WTC11 (cell line): ENCODE data around the gene VSIG2. TPM values are rescaled to one million over a fixed set of nuclear protein-coding genes. Genes with fewer than 3 reads are reported as not detected.

Source experiments
- ATAC-seq: fragments of 200-7000 bp; cut with Tn5 transposase; 2 replicates; pipeline ENCODE4 v1.10.0; 2021; ENCODE audit warnings: mild to moderate bottlenecking, moderate library complexity
- CTCF ChIA-PET: fragments of 300-600 bp; sonication (Branson Sonifier 250); formaldehyde crosslinking; loops from one replicate; lab custom pipeline; 2021; ENCODE audit warnings: antibody characterized with exemption; lab: Charles Lee
- POLR2A ChIA-PET: fragments of 350-600 bp; sonication (Branson Sonifier 250); formaldehyde crosslinking; loops from one replicate; lab custom pipeline; 2021; ENCODE audit warnings: antibody characterized with exemption; lab: Charles Lee
- DNase-seq: peaks from one replicate; pipeline ENCODE4 v3.0.0; 2021; ENCODE audit warnings: low spot score
- H3K27ac Mint-ChIP-seq: 2 replicates; pipeline ENCODE4 v1.8.0; 2021; ENCODE audit warnings: mixed read lengths
- H3K27me3 Mint-ChIP-seq: 2 replicates; pipeline ENCODE4 v1.8.0; 2021; ENCODE audit warnings: low read depth, mild to moderate bottlenecking, moderate library complexity, mixed read lengths
- H3K36me3 Mint-ChIP-seq: 2 replicates; pipeline ENCODE4 v1.8.0; 2021; ENCODE audit warnings: mixed read lengths
- H3K4me1 Mint-ChIP-seq: 2 replicates; pipeline ENCODE4 v1.8.0; 2022; ENCODE audit warnings: mixed read lengths
- H3K4me3 Mint-ChIP-seq: 2 replicates; pipeline ENCODE4 v1.8.0; 2021; ENCODE audit warnings: mild to moderate bottlenecking, moderate library complexity, mixed read lengths
- H3K9me3 Mint-ChIP-seq: 2 replicates; pipeline ENCODE4 v1.8.0; 2021; ENCODE audit warnings: mixed read lengths
- CBFB ChIP-seq: sonication (generic); formaldehyde crosslinking; IDR thresholded peaks from 2 replicates; pipeline ENCODE4 v1.8.1; 2022; ENCODE audit warnings: mild to moderate bottlenecking, low read depth, missing genetic modification reagents
- CREB1 ChIP-seq: sonication (generic); formaldehyde crosslinking; IDR thresholded peaks from 2 replicates; pipeline ENCODE4 v1.8.0; 2023; ENCODE audit warnings: mild to moderate bottlenecking, missing genetic modification reagents
- ESRRA ChIP-seq: sonication (generic); formaldehyde crosslinking; IDR thresholded peaks from 2 replicates; pipeline ENCODE4 v1.8.1; 2022; ENCODE audit warnings: mild to moderate bottlenecking, missing genetic modification reagents, borderline replicate concordance
- FOXK1 ChIP-seq: sonication (generic); formaldehyde crosslinking; IDR thresholded peaks from 2 replicates; pipeline ENCODE4 v1.8.0; 2022; ENCODE audit warnings: mild to moderate bottlenecking, moderate library complexity, missing genetic modification reagents
- GABPB1 ChIP-seq: sonication (generic); formaldehyde crosslinking; IDR thresholded peaks from 2 replicates; pipeline ENCODE4 v1.8.1; 2023; ENCODE audit warnings: mild to moderate bottlenecking, missing genetic modification reagents
- GRHL2 ChIP-seq: fragments of 250-450 bp; sonication (Bioruptor Pico); IDR thresholded peaks from 2 replicates; pipeline ENCODE4 v1.8.0; 2022; ENCODE audit warnings: mild to moderate bottlenecking, moderate library complexity; ENCODE audit not compliant: insufficient replicate concordance, severe bottlenecking
- HMGA2 ChIP-seq: fragments of 250-450 bp; sonication (Bioruptor Pico); IDR thresholded peaks from 2 replicates; pipeline ENCODE4 v1.4.0; 2021; ENCODE audit warnings: mild to moderate bottlenecking, moderate library complexity
- JUN ChIP-seq: sonication (generic); formaldehyde crosslinking; IDR thresholded peaks from 2 replicates; pipeline ENCODE4 v1.8.0; 2023; ENCODE audit warnings: mild to moderate bottlenecking, missing genetic modification reagents
- NR2C2 ChIP-seq: sonication (generic); formaldehyde crosslinking; IDR thresholded peaks from 2 replicates; pipeline ENCODE4 v1.8.0; 2022; ENCODE audit warnings: mild to moderate bottlenecking, missing genetic modification reagents
- RELA ChIP-seq: sonication (generic); formaldehyde crosslinking; IDR thresholded peaks from 2 replicates; pipeline ENCODE4 v1.8.1; 2022; ENCODE audit warnings: missing genetic modification reagents, mild to moderate bottlenecking, borderline replicate concordance
- SMAD4 ChIP-seq: sonication (generic); formaldehyde crosslinking; IDR thresholded peaks from 2 replicates; pipeline ENCODE4 v1.8.0; 2022; ENCODE audit warnings: mild to moderate bottlenecking, missing genetic modification reagents
- ZNF219 ChIP-seq: sonication (generic); formaldehyde crosslinking; IDR thresholded peaks from 2 replicates; pipeline ENCODE4 v1.8.0; 2023; ENCODE audit warnings: missing genetic modification reagents, mild to moderate bottlenecking, borderline replicate concordance
- ZNF263 ChIP-seq: sonication (generic); formaldehyde crosslinking; IDR thresholded peaks from 2 replicates; pipeline ENCODE4 v1.8.1; 2022; ENCODE audit warnings: low read depth, mild to moderate bottlenecking, moderate library complexity, missing genetic modification reagents
- total RNA-seq: library from RNA; stranded (reverse); gene quantifications from 3 replicates; pipeline ENCODE4 v1.2.3, GENCODE V29; 2021
- TF ChIP-seq, protein P1 (sequence below): sonication (generic); formaldehyde crosslinking; IDR thresholded peaks from 2 replicates; pipeline ENCODE4 v1.8.1; 2022; ENCODE audit warnings: low read depth, mild to moderate bottlenecking, moderate library complexity, missing genetic modification reagents, borderline replicate concordance
- TF ChIP-seq, protein P2 (sequence below): sonication (generic); formaldehyde crosslinking; IDR thresholded peaks from 2 replicates; pipeline ENCODE4 v1.8.0; 2023; ENCODE audit warnings: missing genetic modification reagents
- TF ChIP-seq, protein P3 (sequence below): sonication (generic); formaldehyde crosslinking; IDR thresholded peaks from 2 replicates; pipeline ENCODE4 v1.8.1; 2022; ENCODE audit warnings: mild to moderate bottlenecking, moderate library complexity, missing genetic modification reagents
- TF ChIP-seq, protein P4 (sequence below): sonication (generic); formaldehyde crosslinking; conservative IDR thresholded peaks from 2 replicates; pipeline ENCODE4 v1.8.1; 2023; ENCODE audit warnings: mild to moderate bottlenecking, low read depth, missing genetic modification reagents, moderate library complexity
- TF ChIP-seq, protein P5 (sequence below): sonication (generic); formaldehyde crosslinking; IDR thresholded peaks from 2 replicates; pipeline ENCODE4 v1.8.0; 2022; ENCODE audit warnings: missing genetic modification reagents
- TF ChIP-seq, protein P6 (sequence below): sonication (generic); formaldehyde crosslinking; IDR thresholded peaks from 2 replicates; pipeline ENCODE4 v1.8.1; 2022; ENCODE audit warnings: low read depth, missing genetic modification reagents, borderline replicate concordance
- TF ChIP-seq, protein P7 (sequence below): sonication (generic); formaldehyde crosslinking; IDR thresholded peaks from 2 replicates; pipeline ENCODE4 v1.8.1; 2023; ENCODE audit warnings: mild to moderate bottlenecking, missing genetic modification reagents, moderate library complexity

VSIG2 gene
- total RNA-seq, 1 experiment from 2014 or later: 0.79 TPM

DNA sequence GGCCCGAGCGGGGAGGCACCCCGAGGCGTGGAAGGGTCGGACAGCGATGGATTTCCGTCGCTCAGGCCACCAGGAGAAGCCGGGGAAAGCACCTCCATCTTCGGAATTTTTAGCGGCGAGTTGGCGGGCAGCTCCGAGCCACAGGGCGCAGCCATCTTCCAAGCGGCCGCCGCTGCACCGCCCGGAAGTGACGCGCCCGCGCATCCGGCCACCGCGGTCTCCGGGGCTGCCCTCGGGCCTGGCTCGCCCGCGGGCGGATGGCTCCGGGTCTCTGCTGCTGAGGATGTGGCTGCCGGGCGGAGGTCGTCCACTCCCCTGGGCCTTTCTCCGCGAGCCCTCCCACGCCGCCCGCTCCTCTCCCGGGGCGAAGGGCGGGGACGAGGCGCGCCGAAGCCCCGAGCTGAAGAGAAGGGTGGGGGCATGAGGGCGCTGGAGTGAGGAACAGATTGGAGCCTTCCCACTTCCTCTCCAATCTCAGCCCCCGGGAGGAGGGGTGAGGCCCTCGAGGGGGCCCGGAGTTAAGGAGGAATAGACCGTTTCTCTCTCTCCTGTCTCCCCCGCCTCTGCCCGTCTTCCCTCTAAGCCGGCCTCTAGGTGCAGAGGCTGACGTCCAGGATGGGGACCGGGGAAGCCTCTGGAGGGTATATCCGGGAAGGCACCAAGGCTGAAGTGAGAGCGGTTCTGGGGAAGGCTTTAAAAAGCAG is 48.3 kb upstream of the VSIG2 start, which contains the start of gene MSANTD2 (continued):
- TF ChIP-seq GRHL2 (CRISPR knock-in tag) (no peak), ZNF263 (no peak), FOXK1 (CRISPR knock-in tag) (peak; percentile 28; the same call in 1 of the 2 replicates), NR2C2 (no peak)
- TF ChIP-seq, protein P1, sequence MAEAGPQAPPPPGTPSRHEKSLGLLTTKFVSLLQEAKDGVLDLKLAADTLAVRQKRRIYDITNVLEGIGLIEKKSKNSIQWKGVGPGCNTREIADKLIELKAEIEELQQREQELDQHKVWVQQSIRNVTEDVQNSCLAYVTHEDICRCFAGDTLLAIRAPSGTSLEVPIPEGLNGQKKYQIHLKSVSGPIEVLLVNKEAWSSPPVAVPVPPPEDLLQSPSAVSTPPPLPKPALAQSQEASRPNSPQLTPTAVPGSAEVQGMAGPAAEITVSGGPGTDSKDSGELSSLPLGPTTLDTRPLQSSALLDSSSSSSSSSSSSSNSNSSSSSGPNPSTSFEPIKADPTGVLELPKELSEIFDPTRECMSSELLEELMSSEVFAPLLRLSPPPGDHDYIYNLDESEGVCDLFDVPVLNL (CRISPR knock-in tag): no peak

DNA sequence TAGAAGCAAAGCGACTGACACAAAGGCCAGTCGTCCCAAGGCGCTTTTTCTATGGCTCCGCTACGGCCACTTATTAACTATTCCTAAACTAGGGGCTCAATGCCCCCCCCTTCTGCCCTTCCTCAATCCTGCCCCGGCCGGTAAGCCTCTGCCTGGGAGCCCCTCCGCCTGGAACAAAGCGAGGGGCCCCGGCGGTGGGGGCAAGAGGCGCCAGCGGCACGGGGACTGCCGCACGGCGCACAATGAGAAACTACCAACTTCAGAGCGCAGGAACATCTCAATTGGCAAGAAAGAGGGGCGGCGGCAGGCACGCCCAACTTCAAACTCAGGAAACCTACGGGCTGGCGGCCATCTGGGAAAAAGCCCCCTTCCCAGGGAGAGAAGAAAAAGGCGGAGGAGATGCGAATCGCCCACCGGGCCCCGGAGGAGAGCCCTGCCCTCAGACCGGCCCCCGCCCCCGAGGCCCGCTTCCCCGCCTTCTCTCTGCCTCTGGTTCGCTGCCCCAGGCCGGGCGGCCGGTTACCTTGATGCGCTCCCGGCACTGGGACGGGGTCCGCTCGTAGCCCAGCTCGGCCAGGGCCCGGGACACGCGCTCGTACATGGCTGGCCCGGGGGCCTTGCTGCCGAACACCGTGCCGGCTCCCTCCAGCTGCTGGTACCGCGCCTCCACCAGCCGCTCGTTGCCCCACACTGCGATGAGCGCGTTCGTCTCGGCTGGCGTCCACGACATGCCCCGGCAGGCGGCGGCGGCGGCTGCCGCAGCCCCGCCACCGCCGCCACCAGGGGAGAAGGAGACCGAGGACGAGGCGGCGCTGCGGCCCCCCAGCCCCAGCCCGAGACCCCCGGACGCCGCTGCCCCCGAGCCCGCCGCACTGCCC is 47.5 kb upstream of the VSIG2 start:
- ChIA-PET POLR2A (interaction anchor here (1.3 to 1.6 kb wide), 2 partner anchors 41 to 53 kb away, joined by 6 read pairs; no protein-coding TSS in a partner anchor), CTCF (interaction anchor here (0.7 to 5.9 kb wide), 14 partner anchors 14 to 130 kb away, joined by 3 to 32 read pairs (median 6); partner anchors contain the start of genes ESAM and ROBO3)
- ATAC-seq (peak; percentile 37), DNase-seq (peak; percentile 49)
- peak overlapping the region; percentile 88 for H3K4me3 Mint-ChIP-seq
- peak overlapping the region; percentile 54 for H3K27ac Mint-ChIP-seq
- H3K4me1 Mint-ChIP-seq: peaks cover 38% of the 10 kb centered on the region
- H3K36me3 Mint-ChIP-seq: no peaks in the 10 kb centered on the region
- no peaks in the 10 kb centered on the region for H3K9me3 Mint-ChIP-seq
- no peaks in the 10 kb centered on the region; the same call in 1 of the 2 replicates for H3K27me3 Mint-ChIP-seq
- TF ChIP-seq GABPB1 (no peak), SMAD4 (no peak), HMGA2 (no peak), ESRRA (CRISPR knock-in tag) (no peak), FOXK1 (CRISPR knock-in tag) (no peak), JUN (CRISPR knock-in tag) (peak; percentile 7; the same call in 1 of the 2 replicates), ZNF219 (CRISPR knock-in tag) (no peak), CBFB (CRISPR knock-in tag) (no peak), RELA (CRISPR knock-in tag) (no peak), CREB1 (no peak)
- TF ChIP-seq, protein P2, sequence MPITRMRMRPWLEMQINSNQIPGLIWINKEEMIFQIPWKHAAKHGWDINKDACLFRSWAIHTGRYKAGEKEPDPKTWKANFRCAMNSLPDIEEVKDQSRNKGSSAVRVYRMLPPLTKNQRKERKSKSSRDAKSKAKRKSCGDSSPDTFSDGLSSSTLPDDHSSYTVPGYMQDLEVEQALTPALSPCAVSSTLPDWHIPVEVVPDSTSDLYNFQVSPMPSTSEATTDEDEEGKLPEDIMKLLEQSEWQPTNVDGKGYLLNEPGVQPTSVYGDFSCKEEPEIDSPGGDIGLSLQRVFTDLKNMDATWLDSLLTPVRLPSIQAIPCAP (CRISPR knock-in tag): no peak
- TF ChIP-seq, protein P3, sequence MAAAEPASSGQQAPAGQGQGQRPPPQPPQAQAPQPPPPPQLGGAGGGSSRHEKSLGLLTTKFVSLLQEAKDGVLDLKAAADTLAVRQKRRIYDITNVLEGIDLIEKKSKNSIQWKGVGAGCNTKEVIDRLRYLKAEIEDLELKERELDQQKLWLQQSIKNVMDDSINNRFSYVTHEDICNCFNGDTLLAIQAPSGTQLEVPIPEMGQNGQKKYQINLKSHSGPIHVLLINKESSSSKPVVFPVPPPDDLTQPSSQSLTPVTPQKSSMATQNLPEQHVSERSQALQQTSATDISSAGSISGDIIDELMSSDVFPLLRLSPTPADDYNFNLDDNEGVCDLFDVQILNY (CRISPR knock-in tag): no peak
- TF ChIP-seq, protein P4, sequence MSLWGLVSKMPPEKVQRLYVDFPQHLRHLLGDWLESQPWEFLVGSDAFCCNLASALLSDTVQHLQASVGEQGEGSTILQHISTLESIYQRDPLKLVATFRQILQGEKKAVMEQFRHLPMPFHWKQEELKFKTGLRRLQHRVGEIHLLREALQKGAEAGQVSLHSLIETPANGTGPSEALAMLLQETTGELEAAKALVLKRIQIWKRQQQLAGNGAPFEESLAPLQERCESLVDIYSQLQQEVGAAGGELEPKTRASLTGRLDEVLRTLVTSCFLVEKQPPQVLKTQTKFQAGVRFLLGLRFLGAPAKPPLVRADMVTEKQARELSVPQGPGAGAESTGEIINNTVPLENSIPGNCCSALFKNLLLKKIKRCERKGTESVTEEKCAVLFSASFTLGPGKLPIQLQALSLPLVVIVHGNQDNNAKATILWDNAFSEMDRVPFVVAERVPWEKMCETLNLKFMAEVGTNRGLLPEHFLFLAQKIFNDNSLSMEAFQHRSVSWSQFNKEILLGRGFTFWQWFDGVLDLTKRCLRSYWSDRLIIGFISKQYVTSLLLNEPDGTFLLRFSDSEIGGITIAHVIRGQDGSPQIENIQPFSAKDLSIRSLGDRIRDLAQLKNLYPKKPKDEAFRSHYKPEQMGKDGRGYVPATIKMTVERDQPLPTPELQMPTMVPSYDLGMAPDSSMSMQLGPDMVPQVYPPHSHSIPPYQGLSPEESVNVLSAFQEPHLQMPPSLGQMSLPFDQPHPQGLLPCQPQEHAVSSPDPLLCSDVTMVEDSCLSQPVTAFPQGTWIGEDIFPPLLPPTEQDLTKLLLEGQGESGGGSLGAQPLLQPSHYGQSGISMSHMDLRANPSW (CRISPR knock-in tag): no peak
- TF ChIP-seq, protein P1 (CRISPR knock-in tag): no peak
- TF ChIP-seq, protein P5, sequence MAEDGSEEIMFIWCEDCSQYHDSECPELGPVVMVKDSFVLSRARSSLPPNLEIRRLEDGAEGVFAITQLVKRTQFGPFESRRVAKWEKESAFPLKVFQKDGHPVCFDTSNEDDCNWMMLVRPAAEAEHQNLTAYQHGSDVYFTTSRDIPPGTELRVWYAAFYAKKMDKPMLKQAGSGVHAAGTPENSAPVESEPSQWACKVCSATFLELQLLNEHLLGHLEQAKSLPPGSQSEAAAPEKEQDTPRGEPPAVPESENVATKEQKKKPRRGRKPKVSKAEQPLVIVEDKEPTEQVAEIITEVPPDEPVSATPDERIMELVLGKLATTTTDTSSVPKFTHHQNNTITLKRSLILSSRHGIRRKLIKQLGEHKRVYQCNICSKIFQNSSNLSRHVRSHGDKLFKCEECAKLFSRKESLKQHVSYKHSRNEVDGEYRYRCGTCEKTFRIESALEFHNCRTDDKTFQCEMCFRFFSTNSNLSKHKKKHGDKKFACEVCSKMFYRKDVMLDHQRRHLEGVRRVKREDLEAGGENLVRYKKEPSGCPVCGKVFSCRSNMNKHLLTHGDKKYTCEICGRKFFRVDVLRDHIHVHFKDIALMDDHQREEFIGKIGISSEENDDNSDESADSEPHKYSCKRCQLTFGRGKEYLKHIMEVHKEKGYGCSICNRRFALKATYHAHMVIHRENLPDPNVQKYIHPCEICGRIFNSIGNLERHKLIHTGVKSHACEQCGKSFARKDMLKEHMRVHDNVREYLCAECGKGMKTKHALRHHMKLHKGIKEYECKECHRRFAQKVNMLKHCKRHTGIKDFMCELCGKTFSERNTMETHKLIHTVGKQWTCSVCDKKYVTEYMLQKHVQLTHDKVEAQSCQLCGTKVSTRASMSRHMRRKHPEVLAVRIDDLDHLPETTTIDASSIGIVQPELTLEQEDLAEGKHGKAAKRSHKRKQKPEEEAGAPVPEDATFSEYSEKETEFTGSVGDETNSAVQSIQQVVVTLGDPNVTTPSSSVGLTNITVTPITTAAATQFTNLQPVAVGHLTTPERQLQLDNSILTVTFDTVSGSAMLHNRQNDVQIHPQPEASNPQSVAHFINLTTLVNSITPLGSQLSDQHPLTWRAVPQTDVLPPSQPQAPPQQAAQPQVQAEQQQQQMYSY: peak; percentile 58; the same call in 1 of the 2 replicates
- TF ChIP-seq, protein P6, sequence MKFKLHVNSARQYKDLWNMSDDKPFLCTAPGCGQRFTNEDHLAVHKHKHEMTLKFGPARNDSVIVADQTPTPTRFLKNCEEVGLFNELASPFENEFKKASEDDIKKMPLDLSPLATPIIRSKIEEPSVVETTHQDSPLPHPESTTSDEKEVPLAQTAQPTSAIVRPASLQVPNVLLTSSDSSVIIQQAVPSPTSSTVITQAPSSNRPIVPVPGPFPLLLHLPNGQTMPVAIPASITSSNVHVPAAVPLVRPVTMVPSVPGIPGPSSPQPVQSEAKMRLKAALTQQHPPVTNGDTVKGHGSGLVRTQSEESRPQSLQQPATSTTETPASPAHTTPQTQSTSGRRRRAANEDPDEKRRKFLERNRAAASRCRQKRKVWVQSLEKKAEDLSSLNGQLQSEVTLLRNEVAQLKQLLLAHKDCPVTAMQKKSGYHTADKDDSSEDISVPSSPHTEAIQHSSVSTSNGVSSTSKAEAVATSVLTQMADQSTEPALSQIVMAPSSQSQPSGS (CRISPR knock-in tag): no peak
- TF ChIP-seq, protein P7, sequence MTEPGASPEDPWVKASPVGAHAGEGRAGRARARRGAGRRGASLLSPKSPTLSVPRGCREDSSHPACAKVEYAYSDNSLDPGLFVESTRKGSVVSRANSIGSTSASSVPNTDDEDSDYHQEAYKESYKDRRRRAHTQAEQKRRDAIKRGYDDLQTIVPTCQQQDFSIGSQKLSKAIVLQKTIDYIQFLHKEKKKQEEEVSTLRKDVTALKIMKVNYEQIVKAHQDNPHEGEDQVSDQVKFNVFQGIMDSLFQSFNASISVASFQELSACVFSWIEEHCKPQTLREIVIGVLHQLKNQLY (CRISPR knock-in tag): no peak
